ENCODE measurements around the gene UNC13A.
A peak's percentile ranks its signal among the peaks of the same experiment; 100 is the strongest.

UNC13A gene

GRCh38 chr19:17706750-17707181, 18.6 kb upstream of the UNC13A start:
- no peak for DNase-seq (ENCODE audit: low read depth)

DNA sequence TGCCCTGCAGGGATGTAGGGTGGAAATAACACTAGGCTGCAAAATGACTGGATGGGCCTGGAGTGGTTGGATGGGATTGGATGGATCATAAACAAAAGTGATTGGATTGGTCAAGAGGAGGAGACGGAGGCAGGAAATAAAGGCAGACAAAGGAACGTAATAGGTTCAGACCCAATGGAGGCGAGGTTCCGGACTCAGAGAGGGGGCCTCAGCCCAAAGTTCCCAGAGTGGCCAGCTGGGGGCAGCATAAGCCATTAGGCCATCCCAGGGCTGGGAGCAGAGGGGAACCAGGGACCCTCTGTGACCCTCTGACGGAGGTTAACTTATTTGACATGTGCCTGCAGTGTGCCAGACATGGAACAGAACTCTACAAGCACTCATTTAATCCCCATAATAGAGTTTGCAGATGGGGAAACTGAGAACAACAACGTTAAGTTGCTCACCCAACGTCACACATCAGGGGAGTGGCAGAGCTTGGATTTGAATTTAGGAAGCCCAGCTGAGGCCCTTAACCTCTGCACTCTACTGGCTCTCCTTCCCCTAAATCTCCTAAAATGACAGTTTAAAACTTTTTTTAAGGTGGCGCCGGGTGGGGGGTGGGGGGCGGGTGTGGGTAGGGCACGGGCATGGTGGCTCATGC, 15.8 kb upstream of the UNC13A start:
- DNase-seq (ENCODE audit: low read depth) = no peak

- no peak for DNase-seq (ENCODE audit: low read depth)
Observed at GRCh38 chr19:17695198-17695597, 7.0 kb upstream of the UNC13A start.

DNA sequence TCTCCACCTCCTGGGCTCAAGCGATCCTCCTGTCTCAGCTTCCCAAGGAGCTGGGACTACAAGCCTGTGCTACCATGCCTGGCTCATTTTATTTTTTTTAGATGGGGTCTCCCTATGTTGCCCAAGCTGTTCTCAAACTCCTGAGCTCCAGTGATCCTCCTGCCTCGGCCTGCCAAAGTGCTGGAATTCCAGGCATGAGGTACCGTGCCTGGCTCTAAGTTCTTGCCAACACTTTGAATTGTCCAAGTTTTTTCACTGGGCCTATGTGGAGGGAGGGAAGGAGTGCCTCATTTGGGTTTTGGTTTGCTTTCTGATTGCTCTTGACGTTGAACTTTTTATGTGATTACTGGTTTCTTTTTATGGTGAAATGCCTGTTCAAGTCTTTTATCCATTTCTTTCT, 4.4 kb upstream of the UNC13A start:
- no peak for DNase-seq (ENCODE audit: low read depth)

DNA sequence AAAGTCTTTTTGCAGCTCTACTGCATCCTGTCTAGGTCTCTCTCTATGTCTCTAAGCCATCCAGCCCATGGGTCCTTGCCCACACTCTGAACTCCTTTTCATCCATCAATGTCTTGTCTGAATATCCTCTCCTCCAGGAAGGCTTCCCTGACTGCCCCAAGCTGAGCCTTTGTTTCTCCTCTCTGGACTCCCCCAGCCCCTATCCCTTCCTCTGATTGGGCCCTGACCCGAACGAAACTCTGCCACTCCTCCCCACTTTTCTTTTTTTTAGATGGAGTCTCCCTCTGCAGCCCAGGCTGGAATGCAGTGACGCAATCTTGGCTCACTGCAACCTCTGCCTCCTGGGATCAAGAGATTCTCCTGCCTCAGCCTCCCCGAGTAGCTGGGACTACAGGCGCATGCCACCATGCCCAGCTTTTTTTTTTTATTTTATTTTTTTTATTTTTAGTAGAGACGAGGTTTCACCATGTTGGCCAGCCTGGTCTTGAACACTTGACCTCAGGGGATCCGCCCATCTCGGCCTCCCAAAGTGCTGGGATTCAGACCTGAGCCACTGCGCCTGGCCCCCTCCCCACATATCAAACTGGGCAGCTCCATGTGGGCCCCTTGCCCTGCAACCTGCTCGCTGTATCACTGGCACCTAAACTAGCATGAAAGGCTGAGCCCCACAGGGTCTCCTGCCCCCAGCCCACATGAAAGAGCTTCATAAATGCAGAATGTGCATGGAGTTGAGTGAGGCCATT, 870 bp upstream of the UNC13A start:
- no peak for DNase-seq (ENCODE audit: low read depth)

- DNase-seq (ENCODE audit: low read depth) = no peak
Observed at GRCh38 chr19:17687141-17687856, 855 bp downstream of the UNC13A start.

- DNase-seq (ENCODE audit: low read depth) = no peak
Observed at GRCh38 chr19:17686592-17687024, 1.5 kb downstream of the UNC13A start.

GRCh38 chr19:17686023-17686521, 2.1 kb downstream of the UNC13A start:
- no peak for DNase-seq (ENCODE audit: low read depth)

DNA sequence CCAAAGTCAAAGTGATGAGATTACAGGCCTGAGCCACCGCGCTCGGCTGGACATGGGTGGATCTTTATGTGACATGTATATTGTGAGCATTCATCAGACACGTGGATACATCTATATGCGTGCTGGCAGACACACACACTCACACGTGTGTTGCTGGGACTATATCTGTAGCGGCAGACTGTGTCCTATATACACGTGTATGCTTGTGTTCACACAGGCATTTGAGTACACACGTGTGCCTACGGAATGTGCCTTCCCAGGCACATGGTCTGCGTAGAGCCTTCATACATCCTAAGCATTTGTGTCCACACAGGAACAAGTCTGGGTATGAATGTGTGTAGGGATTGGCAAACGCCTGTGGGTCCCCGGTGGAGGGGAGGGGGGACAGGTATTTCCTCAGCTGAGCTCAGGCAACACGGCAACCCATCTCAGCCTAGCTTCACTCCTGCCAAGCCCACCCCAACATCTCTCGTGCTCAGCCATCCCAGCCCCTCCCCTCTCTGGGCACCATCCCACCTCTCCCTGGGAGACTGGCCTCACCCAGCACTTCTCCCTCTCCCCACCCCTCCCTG, 2.6 kb downstream of the UNC13A start:
- DNase-seq (ENCODE audit: low read depth) = no peak

DNA sequence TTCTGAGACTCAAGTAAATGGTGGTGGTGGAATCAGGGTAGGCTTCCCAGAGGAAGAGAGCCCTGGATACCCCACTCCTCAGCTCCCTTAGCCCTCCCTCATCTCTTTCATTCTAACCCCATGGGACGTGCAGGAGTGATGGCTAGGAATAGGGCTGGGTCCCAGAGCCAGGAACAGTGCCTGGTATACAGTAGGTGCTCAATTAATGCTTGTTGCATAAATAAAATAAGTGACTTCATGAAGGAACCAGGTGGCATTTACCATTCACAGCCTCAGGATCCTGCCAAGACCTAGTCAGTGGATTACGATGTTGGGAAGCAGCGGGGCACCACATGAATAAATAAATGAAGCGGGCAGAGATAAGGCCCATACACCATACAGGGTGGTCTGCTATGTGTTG, 3.9 kb downstream of the UNC13A start:
- DNase-seq (ENCODE audit: low read depth) = no peak

GRCh38 chr19:17683078-17683477, 5.1 kb downstream of the UNC13A start:
- DNase-seq (ENCODE audit: low read depth) = no peak

- DNase-seq (ENCODE audit: low read depth) = no peak
Observed at GRCh38 chr19:17682273-17682672, 5.9 kb downstream of the UNC13A start.

- DNase-seq (ENCODE audit: low read depth) = no peak
Observed at GRCh38 chr19:17681505-17682125, 6.5 kb downstream of the UNC13A start.

GRCh38 chr19:17680230-17680722, 7.9 kb downstream of the UNC13A start:
- peak; percentile 38 for DNase-seq (ENCODE audit: low read depth)

DNA sequence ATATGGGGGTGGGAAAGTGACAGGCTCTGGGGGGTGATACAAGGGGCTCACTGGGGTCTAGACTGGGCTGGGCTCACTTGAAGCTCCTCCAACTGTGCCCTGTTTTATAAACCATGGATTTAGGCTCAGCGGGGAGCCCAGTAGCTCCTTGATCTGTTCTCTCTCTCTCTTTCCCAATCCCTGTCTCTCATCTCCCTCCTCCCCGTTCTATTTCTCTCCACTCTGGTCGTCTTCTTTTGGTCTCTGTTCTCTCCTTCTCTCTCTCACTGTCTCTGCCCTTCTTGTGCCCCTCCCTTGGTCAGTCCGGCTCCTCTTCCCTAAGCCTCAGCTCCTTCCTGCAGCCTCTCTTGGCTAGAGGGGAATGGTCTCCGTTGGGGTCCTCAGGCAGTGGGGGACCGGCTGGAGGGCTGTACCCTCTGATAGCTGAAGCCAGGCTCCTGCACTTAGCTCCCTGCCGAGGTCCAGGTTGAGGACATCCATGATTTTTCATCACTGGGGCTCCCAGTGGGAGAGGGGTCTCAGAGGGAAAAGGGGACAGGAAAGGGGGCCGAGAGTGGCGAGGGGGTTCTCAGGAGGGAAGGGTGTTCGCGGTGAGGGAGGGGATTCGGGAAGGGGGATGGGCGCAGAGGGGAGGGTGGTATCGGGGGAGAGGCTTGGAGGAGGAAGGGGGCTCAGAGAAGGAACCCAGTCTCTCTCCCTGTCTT, 8.5 kb downstream of the UNC13A start:
- no peak for DNase-seq (ENCODE audit: low read depth)

DNA sequence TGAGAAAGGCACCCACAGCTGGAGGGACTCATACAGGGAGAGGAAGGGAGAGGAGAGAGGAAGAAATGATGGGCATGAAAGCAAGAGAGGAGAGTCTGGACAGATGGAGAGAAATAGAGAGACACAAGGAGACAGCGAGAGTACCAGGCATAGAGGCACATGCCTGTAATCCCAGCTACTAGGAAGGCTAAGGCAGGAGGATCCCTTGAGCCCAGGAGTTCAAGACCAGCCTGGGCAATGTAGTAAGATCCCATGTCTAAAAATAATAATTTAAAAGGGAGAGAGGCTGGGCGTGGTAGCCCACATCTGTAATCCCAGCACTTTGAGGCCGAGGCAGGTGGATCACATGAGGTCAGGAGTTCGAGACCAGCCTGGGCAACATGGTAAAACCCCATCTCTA, 9.3 kb downstream of the UNC13A start:
- DNase-seq (ENCODE audit: low read depth) = no peak

GRCh38 chr19:17677002-17677401, 11.2 kb downstream of the UNC13A start:
- DNase-seq (ENCODE audit: low read depth) = no peak

DNA sequence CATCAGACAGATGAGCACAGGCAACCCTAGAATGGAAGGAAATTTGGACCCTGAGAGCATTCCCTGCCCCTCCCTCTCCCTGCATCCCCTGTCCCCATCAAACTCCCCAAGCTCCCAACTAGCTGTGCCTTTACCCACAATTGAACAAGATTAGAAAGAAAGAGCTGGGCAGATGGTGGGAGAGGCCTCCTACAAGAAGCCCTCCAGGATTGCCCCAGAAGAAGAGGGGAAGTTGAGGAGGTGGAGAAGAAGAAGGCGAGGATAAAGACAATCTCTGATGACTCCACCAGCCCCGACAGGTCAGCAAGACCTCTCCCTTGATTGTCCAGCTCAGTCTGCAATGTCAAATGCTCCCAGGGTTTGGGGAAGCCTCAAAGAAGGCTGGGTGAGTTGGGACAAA, 11.9 kb downstream of the UNC13A start:
- no peak for DNase-seq (ENCODE audit: low read depth)

DNA sequence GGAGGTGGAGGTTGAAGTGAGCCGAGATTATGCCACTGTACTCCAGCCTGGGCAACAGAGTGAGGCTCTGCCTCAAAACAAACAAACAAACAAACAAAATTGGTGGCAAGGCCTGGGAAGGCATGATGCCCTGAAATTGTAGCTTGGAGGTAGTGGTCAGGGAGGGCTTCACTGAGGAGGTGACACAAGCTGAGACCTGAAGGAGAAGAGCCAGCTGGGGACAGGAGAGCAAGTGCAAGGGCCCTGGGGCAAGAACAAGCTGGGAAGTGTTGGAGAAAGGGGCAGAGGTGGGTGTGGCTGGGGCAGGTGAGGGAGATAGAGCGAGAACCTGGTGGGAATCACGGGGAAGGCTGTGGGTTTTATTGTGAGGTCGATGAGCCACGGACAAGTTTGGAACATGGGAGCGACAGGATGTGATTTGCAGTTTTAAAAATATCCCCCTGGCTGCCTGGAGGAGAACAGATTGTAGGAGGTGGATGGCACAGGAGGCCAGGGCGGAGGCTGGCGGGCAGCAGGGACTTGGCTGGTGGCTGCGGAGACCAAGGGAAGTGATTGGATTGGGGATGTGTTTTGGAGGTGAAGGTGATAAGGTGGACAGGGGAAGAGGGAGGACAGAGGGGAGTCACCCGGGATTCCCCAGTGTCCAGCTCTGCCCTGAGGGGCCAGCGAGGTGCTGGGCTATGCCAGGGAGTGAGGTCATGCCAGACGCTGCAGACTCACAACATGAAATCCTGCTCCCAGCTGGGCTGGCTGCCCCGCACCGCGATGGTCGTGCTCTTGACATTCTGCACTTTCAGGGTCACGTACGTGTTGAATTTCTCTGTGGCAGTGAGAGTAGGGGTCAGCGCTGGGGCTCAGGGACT, 14.0 kb downstream of the UNC13A start:
- DNase-seq (ENCODE audit: low read depth) = no peak

DNA sequence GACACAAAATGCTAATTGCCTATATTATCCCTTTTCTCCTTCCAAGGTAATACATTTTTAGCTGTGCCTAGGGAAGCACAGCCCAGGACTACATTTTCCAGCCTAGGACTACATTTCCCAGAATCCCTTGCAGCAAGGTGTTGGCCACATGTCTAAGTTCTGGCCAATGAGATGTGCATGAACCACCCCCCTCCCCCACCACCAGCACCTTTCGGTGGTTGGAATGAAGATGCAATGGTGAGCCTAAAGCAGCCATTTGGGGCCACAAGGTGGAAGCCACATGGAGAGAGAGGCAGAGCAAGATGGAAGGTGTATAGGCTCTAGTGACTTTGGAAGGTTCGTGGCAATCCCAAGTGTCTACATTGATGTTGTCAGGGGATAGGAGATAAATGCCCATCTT, 16.2 kb downstream of the UNC13A start:
- DNase-seq (ENCODE audit: low read depth) = no peak
